Measurements from ENCODE around the gene ARHGAP31. TPM values are rescaled to one million over a fixed set of nuclear protein-coding genes. Genes with fewer than 3 reads are reported as not detected.
"Not testable (repeated sequence)": the region's sequence is repeated elsewhere in the genome, so short reads cannot be mapped to it uniquely, and the experiment has no call there.

The ARHGAP31 gene
- total and polyA plus RNA-seq, 10 of the 15 experiments (the other 5 are each of a cell fraction or from before 2014, with no cell fraction given), result 0.97 to 29.8 (median 10.3) TPM

DNA sequence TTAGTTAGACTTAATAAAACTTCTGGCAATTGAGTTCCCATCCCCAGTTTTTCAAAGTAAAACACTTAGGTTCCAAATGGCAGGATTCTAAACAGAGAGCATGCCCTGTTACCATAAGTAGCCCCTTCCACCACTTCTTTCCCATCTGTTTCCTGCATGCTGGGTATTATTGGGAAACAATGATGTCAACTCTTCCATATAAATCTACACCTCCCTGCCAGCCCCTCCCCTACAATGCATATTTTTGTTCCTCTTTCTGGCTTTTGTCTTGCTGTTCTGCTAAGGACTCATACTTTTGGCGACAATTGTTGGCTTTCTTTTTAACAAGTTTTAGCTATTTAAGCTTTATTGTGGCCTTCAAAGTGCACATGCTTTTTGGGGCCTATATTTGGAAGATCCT is 11.1 kb downstream of the ARHGAP31 start:
- Histone ChIP-seq H3K4me3 (no peak overlapping the region), H3K27ac (ENCODE audit: control insufficient read depth, insufficient read depth) (no peak overlapping the region), H3K4me2 (ENCODE audit: control insufficient read depth, insufficient read depth) (no peak overlapping the region), H2AFZ (ENCODE audit: control insufficient read depth, low read depth, low read length) (no peak overlapping the region), H3K9ac (ENCODE audit: control insufficient read depth, insufficient read depth, low read length) (no peak overlapping the region), H3K79me2 (ENCODE audit: control insufficient read depth, insufficient read depth, low read length) (peaks cover 54% of the 10 kb centered on the region), H4K20me1 (ENCODE audit: control insufficient read depth, insufficient read depth) (no peaks in the 10 kb centered on the region), H3K4me1 (ENCODE audit: control insufficient read depth, insufficient read depth, low read length) (peaks cover 35% of the 10 kb centered on the region), H3K36me3 (ENCODE audit: control insufficient read depth in 2 of 2, insufficient read depth in 2 of 2, low read length in 1 of 2) (peaks cover 0 to 23% of the 10 kb centered on the region in 2 experiments; a peak in 3 of 4 replicates), H3K27me3 (replicated peaks in 1 of 2; ENCODE audit: control insufficient read depth in 2 of 2, insufficient read depth in 2 of 2, low read length in 1 of 2) (no peaks in the 10 kb centered on the region), H3K9me3 (replicated peaks; ENCODE audit: control insufficient read depth, insufficient read depth, low read length) (no peaks in the 10 kb centered on the region)
- FAIRE-seq (no peak), DNase-seq (ENCODE audit: low read depth, low spot score) (no peak), ATAC-seq (no peak)
- WGBS (ENCODE audit: insufficient coverage, insufficient replicate concordance, low lambda C conversion rate, missing lambda C conversion rate), result 37% methylated on average over 1 of the region's 1 CpG
- no peak for TF ChIP-seq ZNF207 (IDR thresholded peaks at IDR 0.05; ENCODE audit: borderline replicate concordance)
- TF ChIP-seq, protein P1, sequence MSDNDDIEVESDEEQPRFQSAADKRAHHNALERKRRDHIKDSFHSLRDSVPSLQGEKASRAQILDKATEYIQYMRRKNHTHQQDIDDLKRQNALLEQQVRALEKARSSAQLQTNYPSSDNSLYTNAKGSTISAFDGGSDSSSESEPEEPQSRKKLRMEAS (IDR thresholded peaks at IDR 0.05; ENCODE audit: low read depth, low read length), result no peak
- TF ChIP-seq, protein P2, sequence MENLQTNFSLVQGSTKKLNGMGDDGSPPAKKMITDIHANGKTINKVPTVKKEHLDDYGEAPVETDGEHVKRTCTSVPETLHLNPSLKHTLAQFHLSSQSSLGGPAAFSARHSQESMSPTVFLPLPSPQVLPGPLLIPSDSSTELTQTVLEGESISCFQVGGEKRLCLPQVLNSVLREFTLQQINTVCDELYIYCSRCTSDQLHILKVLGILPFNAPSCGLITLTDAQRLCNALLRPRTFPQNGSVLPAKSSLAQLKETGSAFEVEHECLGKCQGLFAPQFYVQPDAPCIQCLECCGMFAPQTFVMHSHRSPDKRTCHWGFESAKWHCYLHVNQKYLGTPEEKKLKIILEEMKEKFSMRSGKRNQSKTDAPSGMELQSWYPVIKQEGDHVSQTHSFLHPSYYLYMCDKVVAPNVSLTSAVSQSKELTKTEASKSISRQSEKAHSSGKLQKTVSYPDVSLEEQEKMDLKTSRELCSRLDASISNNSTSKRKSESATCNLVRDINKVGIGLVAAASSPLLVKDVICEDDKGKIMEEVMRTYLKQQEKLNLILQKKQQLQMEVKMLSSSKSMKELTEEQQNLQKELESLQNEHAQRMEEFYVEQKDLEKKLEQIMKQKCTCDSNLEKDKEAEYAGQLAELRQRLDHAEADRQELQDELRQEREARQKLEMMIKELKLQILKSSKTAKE (IDR thresholded peaks at IDR 0.05; ENCODE audit: low read depth, poor library complexity, severe bottlenecking), result no peak
- TF ChIP-seq FOXK2 (IDR thresholded peaks at IDR 0.05), result no peak
- TF ChIP-seq CBX3 (IDR thresholded peaks at IDR 0.05; ENCODE audit: borderline replicate concordance, low read depth), result no peak
- in situ Hi-C loops (cut with MboI), result no loop called here
- POLR2A ChIA-PET, result interaction anchor here (2.3 to 2.5 kb wide), 2 partner anchors 10 to 17 kb away, joined by 6 to 14 read pairs; partner anchors contain the start of gene ARHGAP31
- CTCF ChIA-PET, result interaction anchor here (0.9 to 1.6 kb wide), 5 partner anchors 11 to 47 kb away, joined by 3 to 8 read pairs (median 3); no protein-coding TSS in a partner anchor
- RAD21 ChIA-PET (ENCODE audit: unreplicated experiment), result interaction anchor here (1.4 kb wide), 1 partner anchor 10 kb away, joined by 4 read pairs; no protein-coding TSS in a partner anchor
- intact Hi-C loops (cut with micrococcal nuclease; ENCODE audit: unreplicated experiment), result no loop called here
- BruUV-seq (replicated peaks), result no TSS peak
- SMC1A ChIA-PET (ENCODE audit: uncharacterized antibody, unreplicated experiment), result interaction anchor here (0.5 to 4.1 kb wide), 5 partner anchors 8 to 322 kb away, joined by 3 to 25 read pairs (median 4); no protein-coding TSS in a partner anchor

DNA sequence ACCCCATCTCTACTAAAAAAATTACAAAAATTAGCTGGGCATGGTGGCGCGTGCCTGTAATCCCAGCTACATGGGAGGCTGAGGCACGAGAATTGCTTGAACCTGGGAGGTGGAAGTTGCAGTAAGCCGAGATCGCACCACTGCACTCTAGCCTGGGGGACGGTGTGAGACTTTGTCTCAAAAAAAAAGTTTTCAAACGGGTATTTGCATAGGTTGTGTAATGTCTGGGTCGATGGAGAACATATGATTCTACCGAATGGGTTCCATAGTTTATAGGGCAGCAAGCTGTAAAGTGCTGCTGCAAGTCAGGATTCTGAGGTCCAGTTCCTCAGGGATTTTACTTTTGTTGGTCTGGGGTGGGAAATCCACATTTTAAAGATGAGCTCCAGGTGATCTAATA is 12.2 kb downstream of the ARHGAP31 start:
- intact Hi-C loops (cut with micrococcal nuclease; ENCODE audit: unreplicated experiment); H3K4me3 ChIP-seq; BruUV-seq (replicated peaks); H3K27me3 ChIP-seq (replicated peaks in 1 of 2; ENCODE audit: control insufficient read depth in 2 of 2, insufficient read depth in 2 of 2, low read length in 1 of 2); H3K27ac ChIP-seq (ENCODE audit: control insufficient read depth, insufficient read depth); in situ Hi-C loops (cut with MboI); H2AFZ ChIP-seq (ENCODE audit: control insufficient read depth, low read depth, low read length); H3K4me2 ChIP-seq (ENCODE audit: control insufficient read depth, insufficient read depth); H4K20me1 ChIP-seq (ENCODE audit: control insufficient read depth, insufficient read depth); ATAC-seq; H3K9ac ChIP-seq (ENCODE audit: control insufficient read depth, insufficient read depth, low read length); H3K9me3 ChIP-seq (replicated peaks; ENCODE audit: control insufficient read depth, insufficient read depth, low read length); DNase-seq (ENCODE audit: low read depth, low spot score); FAIRE-seq: not testable (repeated sequence)
- H3K4me1 ChIP-seq (ENCODE audit: control insufficient read depth, insufficient read depth, low read length), result peaks cover 27% of the 10 kb centered on the region
- POLR2A ChIA-PET, result interaction anchor here (2.5 kb wide), 1 partner anchor 11 kb away, joined by 14 read pairs; the partner anchor contains the start of gene ARHGAP31
- WGBS (ENCODE audit: insufficient coverage, insufficient replicate concordance, low lambda C conversion rate, missing lambda C conversion rate), result over 99% methylated on average over 9 of the region's 9 CpGs
- CTCF ChIA-PET, result interaction anchor here (0.7 to 1.4 kb wide), 4 partner anchors 8 to 374 kb away, joined by 3 to 4 read pairs (median 3); no protein-coding TSS in a partner anchor
- peaks cover 0 to 27% of the 10 kb centered on the region in 2 experiments for H3K36me3 ChIP-seq (ENCODE audit: control insufficient read depth in 2 of 2, insufficient read depth in 2 of 2, low read length in 1 of 2)
- RAD21 ChIA-PET (ENCODE audit: unreplicated experiment), result interaction anchor here (0.7 kb wide), 1 partner anchor 11 kb away, joined by 3 read pairs; no protein-coding TSS in a partner anchor
- SMC1A ChIA-PET (ENCODE audit: uncharacterized antibody, unreplicated experiment), result interaction anchor here (0.8 to 4.1 kb wide), 5 partner anchors 9 to 1385 kb away, joined by 3 to 25 read pairs (median 3); no protein-coding TSS in a partner anchor
- H3K79me2 ChIP-seq (ENCODE audit: control insufficient read depth, insufficient read depth, low read length), result peaks cover 47% of the 10 kb centered on the region
